Renal cortex interstitium (tissue), 11 donors: ENCODE data around the gene HSD11B2. TPM values are rescaled to one million over a fixed set of nuclear protein-coding genes. Genes with fewer than 3 reads are reported as not detected.

ENCODE experiments used
- DNase-seq, 11 donors: peaks; one replicate each; pipeline ENCODE4 v3.0.0-alpha.2; 2013; ENCODE audit warnings: low read depth in 9 of 11, low spot score in 4 of 11; ENCODE audit errors: extremely low read depth in 1 of 11
- polyA plus RNA-seq, 3 donors: library from polyadenylated mRNA; unstranded; fragments of 120-200 nt; gene quantifications; one replicate each; pipeline ENCODE4 v1.2.1, GENCODE V29; 2013; ENCODE audit not compliant: insufficient read length in 3 of 3

HSD11B2 gene
- polyA plus RNA-seq, 3 donors = 35.1 to 64.6 (median 42.7) TPM

- no peak for DNase-seq
Measured at GRCh38 chr16:67393788-67394154, 37.1 kb upstream of the HSD11B2 start.

GRCh38 chr16:67394155-67395104, 36.5 kb upstream of the HSD11B2 start:
- peak in 1 of 11 donors; percentile 19 for DNase-seq

- no peak for DNase-seq
Measured at GRCh38 chr16:67395105-67395457, 35.8 kb upstream of the HSD11B2 start.

GRCh38 chr16:67395458-67396158, 35.3 kb upstream of the HSD11B2 start:
- no peak for DNase-seq

- DNase-seq = peak in 9 of 11 donors; percentile 70 to 90 (median 86)
Measured at GRCh38 chr16:67396159-67397035, 34.5 kb upstream of the HSD11B2 start.

GRCh38 chr16:67397036-67397801, 33.7 kb upstream of the HSD11B2 start:
- no peak for DNase-seq

- DNase-seq = peak in 3 of 11 donors; percentile 24 to 46 (median 36)
Measured at GRCh38 chr16:67397812-67398545, 32.9 kb upstream of the HSD11B2 start.

GRCh38 chr16:67398546-67399217, 32.2 kb upstream of the HSD11B2 start:
- no peak for DNase-seq

GRCh38 chr16:67399218-67399733, 31.6 kb upstream of the HSD11B2 start:
- DNase-seq = peak in 3 of 11 donors; percentile 50 to 63 (median 53)

GRCh38 chr16:67399749-67400704, 30.9 kb upstream of the HSD11B2 start:
- DNase-seq = no peak

- DNase-seq = no peak
Measured at GRCh38 chr16:67400901-67401300, 30.0 kb upstream of the HSD11B2 start.

- no peak for DNase-seq
Measured at GRCh38 chr16:67403976-67404555, 26.9 kb upstream of the HSD11B2 start.

- peak in 2 of 11 donors; percentile 30 to 49 for DNase-seq
Measured at GRCh38 chr16:67404740-67405226, 26.1 kb upstream of the HSD11B2 start.

- no peak for DNase-seq
Measured at GRCh38 chr16:67405336-67405735, 25.6 kb upstream of the HSD11B2 start.

GRCh38 chr16:67406111-67406971, 24.6 kb upstream of the HSD11B2 start:
- no peak for DNase-seq
